Smooth muscle cell (in vitro differentiated cells): ENCODE results near the gene ATXN2. TPM values are rescaled to one million over a fixed set of nuclear protein-coding genes. Genes with fewer than 3 reads are reported as not detected.

Experiments used
- DNase-seq: peaks from one replicate; lab custom pipeline; 2025; ENCODE audit not compliant: unreplicated experiment; lab: John Stamatoyannopoulos, UW
- H2AFZ ChIP-seq: fragments of 200-600 bp; sonication (generic); 2 replicates; pipeline ENCODE4 v1.6.0; 2016; ENCODE audit warnings: antibody characterized with exemption, low read depth, mild to moderate bottlenecking
- H3F3A ChIP-seq: fragments of 200-600 bp; sonication (generic); 2 replicates; pipeline ENCODE4 v1.6.0; 2017; ENCODE audit warnings: antibody characterized with exemption, low read depth
- H3K27ac ChIP-seq: fragments of 200-600 bp; sonication (generic); 2 replicates; pipeline ENCODE4 v1.5.1; 2016; ENCODE audit warnings: low read depth, mild to moderate bottlenecking
- H3K27me3 ChIP-seq: fragments of 200-600 bp; sonication (generic); 2 replicates; pipeline ENCODE4 v1.6.1; 2016; ENCODE audit warnings: low read depth, mild to moderate bottlenecking
- H3K36me3 ChIP-seq: fragments of 200-600 bp; sonication (generic); 2 replicates; pipeline ENCODE4 v1.5.1; 2016; ENCODE audit warnings: low read depth
- H3K4me1 ChIP-seq: fragments of 200-600 bp; sonication (generic); 2 replicates; pipeline ENCODE4 v1.5.1; 2016; ENCODE audit warnings: low read depth
- H3K4me2 ChIP-seq: fragments of 200-600 bp; sonication (generic); 2 replicates; pipeline ENCODE4 v1.6.0; 2016; ENCODE audit warnings: mild to moderate bottlenecking
- H3K4me3 ChIP-seq: fragments of 200-600 bp; sonication (generic); 2 replicates; pipeline ENCODE4 v1.5.1; 2016; ENCODE audit warnings: mild to moderate bottlenecking
- H3K79me2 ChIP-seq: fragments of 200-600 bp; sonication (generic); 2 replicates; pipeline ENCODE4 v1.6.0; 2016; ENCODE audit warnings: low read depth, mild to moderate bottlenecking
- H3K9ac ChIP-seq: fragments of 200-600 bp; sonication (generic); 2 replicates; pipeline ENCODE4 v1.6.0; 2016; ENCODE audit warnings: low read depth
- H3K9me3 ChIP-seq: fragments of 200-600 bp; sonication (generic); replicated peaks from 2 replicates; pipeline ENCODE4 v1.5.1; 2016; ENCODE audit warnings: low read depth
- H4K20me1 ChIP-seq: fragments of 200-600 bp; sonication (generic); 2 replicates; pipeline ENCODE4 v1.6.0; 2016; ENCODE audit warnings: low read depth
- CTCF ChIP-seq: fragments of 200-600 bp; sonication (generic); IDR thresholded peaks from 2 replicates; pipeline ENCODE4 v1.5.1; 2017; ENCODE audit warnings: borderline replicate concordance, mild to moderate bottlenecking, antibody characterized with exemption; ENCODE audit not compliant: insufficient read depth, poor library complexity, severe bottlenecking
- WGBS: methylation state at CpG from one replicate; pipeline ENCODE4 v1.1.7; 2016; ENCODE audit warnings: low lambda C conversion rate; 5-methylcytosine and 5-hydroxymethylcytosine counted together
- polyA plus RNA-seq: library from polyadenylated mRNA; unstranded; fragments of >200 nt; fragmentation: Nextera tagmentation; extraction: Ambion mirVana; gene quantifications from 2 replicates; pipeline ENCODE4 v1.2.1, GENCODE V29; 2016
- total RNA-seq: library from RNA; depleted of rRNA; stranded (reverse); fragments of >200 nt; gene quantifications from 2 replicates; pipeline ENCODE4 v1.2.3, GENCODE V29; 2014

The ATXN2 gene
- total and polyA plus RNA-seq, 2 experiments from 2014 or later = 29.3 to 39.6 TPM

GRCh38 chr12:111424793-111425251 lies 174.3 kb downstream of the ATXN2 start:
- DNase-seq = no peak
- no peak for TF ChIP-seq CTCF
- Histone ChIP-seq H3K4me3 (no peak overlapping the region), H2AFZ (no peak overlapping the region), H3K27me3 (no peaks in the 10 kb centered on the region), H3K4me2 (no peak overlapping the region), H3F3A (no peaks in the 10 kb centered on the region), H3K27ac (no peak overlapping the region), H4K20me1 (peaks cover 42% of the 10 kb centered on the region), H3K4me1 (no peaks in the 10 kb centered on the region), H3K79me2 (peaks cover 63% of the 10 kb centered on the region), H3K9me3 (no peaks in the 10 kb centered on the region), H3K36me3 (no peaks in the 10 kb centered on the region), H3K9ac (no peak overlapping the region)
- WGBS = 97% methylated on average over 6 of the region's 6 CpGs

- TF ChIP-seq CTCF = no peak
- Histone ChIP-seq H3K27ac (no peak overlapping the region), H3K79me2 (peaks cover 64% of the 10 kb centered on the region), H2AFZ (no peak overlapping the region), H3K4me3 (no peak overlapping the region), H3K27me3 (no peaks in the 10 kb centered on the region), H3F3A (no peaks in the 10 kb centered on the region), H4K20me1 (peaks cover 42% of the 10 kb centered on the region), H3K36me3 (no peaks in the 10 kb centered on the region), H3K9ac (no peak overlapping the region), H3K9me3 (no peaks in the 10 kb centered on the region), H3K4me2 (no peak overlapping the region), H3K4me1 (no peaks in the 10 kb centered on the region)
- 94% methylated on average over 11 of the region's 11 CpGs for WGBS
- DNase-seq = no peak
Measured at GRCh38 chr12:111424189-111424792, 174.8 kb downstream of the ATXN2 start.

GRCh38 chr12:111420494-111420893 lies 178.6 kb downstream of the ATXN2 start:
- Histone ChIP-seq H3K36me3 (no peaks in the 10 kb centered on the region), H3K79me2 (peaks cover 84% of the 10 kb centered on the region), H3K9me3 (no peaks in the 10 kb centered on the region), H3K4me3 (no peak overlapping the region), H4K20me1 (peaks cover 42% of the 10 kb centered on the region), H3K9ac (no peak overlapping the region), H3K4me2 (no peak overlapping the region), H2AFZ (no peak overlapping the region), H3K27ac (no peak overlapping the region), H3K4me1 (no peaks in the 10 kb centered on the region), H3F3A (no peaks in the 10 kb centered on the region), H3K27me3 (no peaks in the 10 kb centered on the region)
- no peak for DNase-seq
- no peak for TF ChIP-seq CTCF
- 93% methylated on average over 7 of the region's 7 CpGs for WGBS

- Histone ChIP-seq H2AFZ (no peak overlapping the region), H3K79me2 (peaks cover 84% of the 10 kb centered on the region), H3K4me2 (no peak overlapping the region), H4K20me1 (peaks cover 40% of the 10 kb centered on the region), H3F3A (no peaks in the 10 kb centered on the region), H3K9ac (no peak overlapping the region), H3K27me3 (no peaks in the 10 kb centered on the region), H3K36me3 (no peaks in the 10 kb centered on the region), H3K9me3 (no peaks in the 10 kb centered on the region), H3K4me1 (no peaks in the 10 kb centered on the region), H3K27ac (no peak overlapping the region), H3K4me3 (no peak overlapping the region)
- no peak for TF ChIP-seq CTCF
- WGBS = 99% methylated on average over 5 of the region's 5 CpGs
- no peak for DNase-seq
Measured at GRCh38 chr12:111419784-111420183, 179.3 kb downstream of the ATXN2 start.
